CD14-positive monocyte (primary cell): ENCODE results near the gene ZNF554. TPM values are rescaled to one million over a fixed set of nuclear protein-coding genes. Genes with fewer than 3 reads are reported as not detected.

Experiments
- DNase-seq, 3 donors: peaks; one replicate each; pipeline ENCODE4 v3.0.0-alpha.2; 2011 to 2022
- H2AFZ ChIP-seq: 2 replicates; pipeline ENCODE4 v1.6.0; 2012; ENCODE audit warnings: mild to moderate bottlenecking, low read depth, low read length, inconsistent platforms; ENCODE audit not compliant: insufficient read depth, poor library complexity, severe bottlenecking
- H3K27ac ChIP-seq, 2 donors: 1 replicate in 1 of 2; 2 replicates in 1 of 2; pipeline ENCODE4 v1.5.1; 2012 to 2013; ENCODE audit warnings: low read length in 2 of 2, control low read depth in 1 of 2, inconsistent platforms in 1 of 2, low read depth in 1 of 2, mild to moderate bottlenecking in 1 of 2
- H3K27me3 ChIP-seq, 2 donors: one replicate each; pipeline versions ENCODE4 v1.6.0 to v1.6.1; 2011 to 2013; ENCODE audit warnings: low read length in 2 of 2; ENCODE audit not compliant: control insufficient read depth in 2 of 2, insufficient read depth in 2 of 2
- H3K36me3 ChIP-seq, 2 donors: replicated peaks in 1 of 2; 1 replicate in 1 of 2; 2 replicates in 1 of 2; pipeline versions ENCODE4 v1.5.1 to v1.6.1; 2012 to 2013; ENCODE audit warnings: low read length in 2 of 2, control low read depth in 1 of 2, inconsistent platforms in 1 of 2, mild to moderate bottlenecking in 1 of 2; ENCODE audit not compliant: insufficient read depth in 2 of 2, control insufficient read depth in 1 of 2
- H3K4me1 ChIP-seq, 2 donors: 1 replicate in 1 of 2; 2 replicates in 1 of 2; pipeline versions ENCODE4 v1.5.1 to v1.6.1; 2012 to 2013; ENCODE audit warnings: low read length in 2 of 2, control low read depth in 1 of 2, inconsistent platforms in 1 of 2, mild to moderate bottlenecking in 1 of 2, moderate library complexity in 1 of 2; ENCODE audit not compliant: insufficient read depth in 2 of 2, control insufficient read depth in 1 of 2
- H3K4me2 ChIP-seq: replicated peaks from 2 replicates; pipeline ENCODE3; 2012; ENCODE audit warnings: low read length, moderate library complexity, mild to moderate bottlenecking; ENCODE audit not compliant: poor library complexity, severe bottlenecking; ENCODE audit errors: extremely low read depth
- H3K4me3 ChIP-seq, 3 experiments: fragments of 200-600 bp in 1 of 3; sonication (generic) in 1 of 3; replicated peaks in 1 of 3; 1 replicate in 2 of 3; 2 replicates in 1 of 3; pipeline ENCODE4 v1.5.1; 2011 to 2013; ENCODE audit warnings: low read length in 3 of 3, mild to moderate bottlenecking in 3 of 3, control low read depth in 2 of 3, low read depth in 2 of 3, inconsistent platforms in 1 of 3, moderate library complexity in 1 of 3
- H3K79me2 ChIP-seq: 2 replicates; pipeline ENCODE4 v1.6.0; 2012; ENCODE audit warnings: mild to moderate bottlenecking, control low read depth, inconsistent platforms, low read length, moderate library complexity; ENCODE audit not compliant: insufficient read depth
- H3K9ac ChIP-seq: 2 replicates; pipeline ENCODE4 v1.6.0; 2017; ENCODE audit warnings: low read length, mild to moderate bottlenecking; ENCODE audit not compliant: insufficient read depth, poor library complexity, severe bottlenecking
- H3K9me3 ChIP-seq, 2 donors: replicated peaks in 1 of 2; 1 replicate in 1 of 2; 2 replicates in 1 of 2; pipeline versions ENCODE4 v1.5.1 to v1.6.1; 2012 to 2013; ENCODE audit warnings: low read length in 2 of 2, control low read depth in 1 of 2; ENCODE audit not compliant: control insufficient read depth in 1 of 2, insufficient read depth in 1 of 2
- H4K20me1 ChIP-seq: 2 replicates; pipeline ENCODE4 v1.6.0; 2012; ENCODE audit warnings: mild to moderate bottlenecking, low read length, control low read depth, moderate library complexity; ENCODE audit not compliant: insufficient read depth
- H3K27ac Mint-ChIP-seq, 7 donors: one replicate each; pipeline ENCODE4 v1.8.0; 2020; ENCODE audit warnings: mild to moderate bottlenecking in 7 of 7, mixed read lengths in 7 of 7, moderate library complexity in 6 of 7, inconsistent platforms in 2 of 7
- H3K27me3 Mint-ChIP-seq, 3 donors: one replicate each; pipeline ENCODE4 v1.8.0; 2021 to 2022; ENCODE audit warnings: low read depth in 3 of 3, mild to moderate bottlenecking in 3 of 3, mixed read lengths in 3 of 3, moderate library complexity in 3 of 3, inconsistent platforms in 1 of 3
- H3K36me3 Mint-ChIP-seq, 2 donors: one replicate each; pipeline ENCODE4 v1.8.0; 2020; ENCODE audit warnings: mixed read lengths in 2 of 2, inconsistent platforms in 1 of 2, mild to moderate bottlenecking in 1 of 2
- H3K4me1 Mint-ChIP-seq: one replicate; pipeline ENCODE4 v1.8.0; 2020; ENCODE audit warnings: mild to moderate bottlenecking, mixed read lengths
- H3K4me3 Mint-ChIP-seq, 2 donors: one replicate each; pipeline ENCODE4 v1.8.0; 2020; ENCODE audit warnings: mild to moderate bottlenecking in 2 of 2, mixed read lengths in 2 of 2, moderate library complexity in 1 of 2
- H3K9me3 Mint-ChIP-seq, 7 donors: one replicate each; pipeline ENCODE4 v1.8.0; 2020 to 2022; ENCODE audit warnings: mixed read lengths in 7 of 7, mild to moderate bottlenecking in 6 of 7, moderate library complexity in 6 of 7, inconsistent platforms in 2 of 7
- WGBS: methylation state at CpG from one replicate; pipeline ENCODE4 v1.1.5; 2013; ENCODE audit warnings: missing lambda C conversion rate; ENCODE audit not compliant: insufficient coverage; 5-methylcytosine and 5-hydroxymethylcytosine counted together
- intact Hi-C, 2 donors: fragments of 100-400 bp; cut with micrococcal nuclease; formaldehyde crosslinking; loops; one replicate each; pipeline versions ENCODE4 v1.15.0 to v1.15.1; 2023
- polyA plus RNA-seq, 3 donors: library from polyadenylated mRNA; depleted of rRNA in 1 of 3; unstranded in 2 of 3; stranded (reverse) in 1 of 3; fragments of 300-500 nt in 2 of 3; fragments of >200 nt in 1 of 3; fragmentation: Illumina TruSeq in 2 of 3; gene quantifications; 1 replicate in 2 of 3; 2 replicates in 1 of 3; pipeline ENCODE4 v1.2.3, GENCODE V29; 2012 to 2021
- TF ChIP-seq, protein P1 (sequence below): fragments of 200-600 bp; IDR thresholded peaks from one replicate; pipeline ENCODE4 v1.8.0; 2022; ENCODE audit warnings: antibody characterized with exemption, mild to moderate bottlenecking

The ZNF554 gene
- polyA plus RNA-seq, 3 donors = 0.79 to 1.7 (median 0.91) TPM

DNA sequence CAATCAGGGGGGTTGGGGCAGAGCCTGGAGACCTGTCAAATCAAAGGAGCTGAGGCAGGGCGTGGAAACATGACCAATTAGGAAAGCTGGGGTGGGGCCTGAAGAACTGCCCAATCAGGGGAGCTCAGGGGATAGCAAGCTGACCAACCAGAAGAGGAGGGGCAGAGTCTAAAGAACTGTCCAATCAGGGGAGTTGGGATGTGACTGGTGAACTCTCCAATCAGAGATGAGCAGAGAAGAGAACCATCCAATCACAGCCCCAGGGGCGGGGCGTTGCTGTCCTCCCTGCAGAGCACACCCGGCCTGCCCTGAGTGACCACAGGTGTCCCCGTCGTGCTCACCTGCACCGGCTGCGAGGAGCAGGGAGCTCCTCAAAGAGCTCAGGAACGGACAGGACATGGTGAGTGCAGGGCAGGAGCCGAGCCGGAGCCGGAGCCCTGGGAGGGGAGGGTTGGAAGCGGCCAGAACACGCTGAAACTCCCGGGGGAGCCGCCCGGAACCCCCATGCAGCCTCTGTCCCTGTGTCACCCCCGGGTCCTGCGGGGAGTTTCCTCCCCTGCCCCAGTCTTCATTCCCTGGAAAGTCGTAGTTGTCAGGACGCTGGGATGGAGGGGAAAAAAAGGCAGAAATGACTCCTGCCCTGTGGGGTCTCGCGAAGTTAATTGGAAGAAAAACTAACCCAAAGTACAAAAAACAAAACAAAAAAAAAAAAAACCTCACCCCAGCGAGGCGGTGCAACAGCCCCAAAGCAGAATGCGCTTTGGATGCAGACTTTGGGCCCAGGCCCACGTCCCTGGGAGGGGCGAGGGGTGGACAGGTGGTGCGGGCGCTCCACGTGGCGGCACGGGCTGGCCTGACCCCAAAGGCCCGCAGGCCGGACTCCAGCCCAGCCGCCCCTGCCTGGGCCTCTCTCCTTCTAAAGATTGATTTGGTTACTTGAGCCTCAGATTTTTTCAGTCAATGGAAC lies 47.6 kb downstream of the ZNF554 start, which contains the start of gene ZNF556:
ZNF556 (plus strand) TSS at position 311 of the 967 bp plus-strand sequence; CDS start at position 398, 87 bp downstream.
- 97% methylated on average over 21 of the region's 36 CpGs for WGBS
- TF ChIP-seq, protein P1, sequence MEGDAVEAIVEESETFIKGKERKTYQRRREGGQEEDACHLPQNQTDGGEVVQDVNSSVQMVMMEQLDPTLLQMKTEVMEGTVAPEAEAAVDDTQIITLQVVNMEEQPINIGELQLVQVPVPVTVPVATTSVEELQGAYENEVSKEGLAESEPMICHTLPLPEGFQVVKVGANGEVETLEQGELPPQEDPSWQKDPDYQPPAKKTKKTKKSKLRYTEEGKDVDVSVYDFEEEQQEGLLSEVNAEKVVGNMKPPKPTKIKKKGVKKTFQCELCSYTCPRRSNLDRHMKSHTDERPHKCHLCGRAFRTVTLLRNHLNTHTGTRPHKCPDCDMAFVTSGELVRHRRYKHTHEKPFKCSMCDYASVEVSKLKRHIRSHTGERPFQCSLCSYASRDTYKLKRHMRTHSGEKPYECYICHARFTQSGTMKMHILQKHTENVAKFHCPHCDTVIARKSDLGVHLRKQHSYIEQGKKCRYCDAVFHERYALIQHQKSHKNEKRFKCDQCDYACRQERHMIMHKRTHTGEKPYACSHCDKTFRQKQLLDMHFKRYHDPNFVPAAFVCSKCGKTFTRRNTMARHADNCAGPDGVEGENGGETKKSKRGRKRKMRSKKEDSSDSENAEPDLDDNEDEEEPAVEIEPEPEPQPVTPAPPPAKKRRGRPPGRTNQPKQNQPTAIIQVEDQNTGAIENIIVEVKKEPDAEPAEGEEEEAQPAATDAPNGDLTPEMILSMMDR = no peak
- intact Hi-C loops = loop anchor here in 1 of 2 donors (5.0 kb wide), 1 partner anchor 55 kb away; no protein-coding TSS in a partner anchor
- no peaks in the 10 kb centered on the region for H3K36me3 Mint-ChIP-seq
- Histone ChIP-seq H3K79me2 (no peaks in the 10 kb centered on the region), H3K4me1 (no peaks in the 10 kb centered on the region), H3K36me3 (no peaks in the 10 kb centered on the region), H3K27me3 (no peaks in the 10 kb centered on the region), H4K20me1 (no peaks in the 10 kb centered on the region), H3K9me3 (peaks cover 0 to 8% of the 10 kb centered on the region in 2 donors), H3K27ac (no peak within 1 kb of the TSS), H3K4me3 (no peak within 1 kb of the TSS), H2AFZ (no peak within 1 kb of the TSS), H3K4me2 (no peak within 1 kb of the TSS), H3K9ac (no peak within 1 kb of the TSS)
- DNase-seq = no peak
- H3K9me3 Mint-ChIP-seq = peaks cover 13 to 49% (median 25%) of the 10 kb centered on the region in 7 donors
- H3K4me1 Mint-ChIP-seq = no peaks in the 10 kb centered on the region
- H3K27ac Mint-ChIP-seq = no peak within 1 kb of the TSS
- H3K4me3 Mint-ChIP-seq = no peak within 1 kb of the TSS
- H3K27me3 Mint-ChIP-seq = peaks cover 0 to 1% (median 0%) of the 10 kb centered on the region in 3 donors

DNA sequence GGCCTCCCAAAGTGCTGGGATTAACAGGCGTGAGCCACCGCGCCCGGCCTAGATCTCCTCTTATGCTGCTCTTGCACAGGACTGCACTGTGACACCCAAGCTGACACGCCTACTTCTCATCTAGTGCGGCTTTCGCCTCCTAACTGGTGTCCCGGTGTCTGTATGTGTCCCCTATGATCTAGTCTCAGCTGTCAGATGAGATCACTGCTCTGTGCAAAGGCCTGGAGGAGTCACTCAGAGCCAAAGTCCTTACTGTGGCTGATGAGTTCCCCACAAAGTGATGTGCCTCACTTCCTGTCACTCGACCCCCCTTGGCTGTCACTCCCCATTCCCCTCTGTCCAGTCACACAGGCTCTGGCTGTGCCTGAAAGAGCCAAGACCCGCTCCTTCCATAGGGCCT lies 50.0 kb downstream of the ZNF554 start:
- no peak for DNase-seq
- Mint-ChIP-seq H3K27me3 (peaks cover 0 to 3% (median 2%) of the 10 kb centered on the region in 3 donors), H3K9me3 (peaks cover 13 to 48% (median 26%) of the 10 kb centered on the region in 7 donors), H3K27ac (peak overlapping the region in 1 of 7 donors; percentile 51), H3K36me3 (no peaks in the 10 kb centered on the region), H3K4me1 (peaks cover 4% of the 10 kb centered on the region), H3K4me3 (no peak overlapping the region)
- Histone ChIP-seq H4K20me1 (no peaks in the 10 kb centered on the region), H2AFZ (no peak overlapping the region), H3K9ac (no peak overlapping the region), H3K36me3 (no peaks in the 10 kb centered on the region), H3K9me3 (peaks cover 0 to 8% of the 10 kb centered on the region in 2 donors), H3K4me2 (no peak overlapping the region), H3K27me3 (no peaks in the 10 kb centered on the region), H3K79me2 (no peaks in the 10 kb centered on the region), H3K27ac (no peak overlapping the region), H3K4me3 (no peak overlapping the region), H3K4me1 (no peaks in the 10 kb centered on the region)
- TF ChIP-seq, protein P1 = no peak
- 81% methylated on average over 10 of the region's 10 CpGs for WGBS
- intact Hi-C loops = loop anchor here (5.0 to 10.0 kb wide), 3 partner anchors 52 to 225 kb away; partner anchors contain the start of gene ZNF554 (in 1 of the 2)
